Upper lobe of left lung (tissue), 4 donors: ENCODE measurements around the gene SOCS7.

Experiments
- EP300 ChIP-seq, 4 donors: sonication (generic); formaldehyde crosslinking; IDR thresholded peaks; one replicate each; pipeline ENCODE4 v1.5.1; 2017; ENCODE audit warnings: antibody characterized with exemption in 4 of 4, control low read depth in 2 of 4
- POLR2A ChIP-seq, 4 donors: fragments of 450-650 bp; IDR thresholded peaks; one replicate each; pipeline ENCODE4 v1.5.1; 2016 to 2017; ENCODE audit warnings: antibody characterized with exemption in 4 of 4, mild to moderate bottlenecking in 2 of 4
- POLR2AphosphoS5 ChIP-seq, 2 donors: sonication (generic); formaldehyde crosslinking; IDR thresholded peaks; one replicate each; pipeline ENCODE4 v1.5.1; 2017; ENCODE audit warnings: antibody characterized with exemption in 2 of 2
- TF ChIP-seq, protein P1 (sequence below), 6 experiments: fragments of 450-650 bp in 4 of 6; fragments of 200-600 bp in 2 of 6; sonication (generic) in 2 of 6; IDR thresholded peaks; one replicate each; pipeline ENCODE4 v1.5.1; 2016 to 2019; ENCODE audit warnings: antibody characterized with exemption in 6 of 6

DNA sequence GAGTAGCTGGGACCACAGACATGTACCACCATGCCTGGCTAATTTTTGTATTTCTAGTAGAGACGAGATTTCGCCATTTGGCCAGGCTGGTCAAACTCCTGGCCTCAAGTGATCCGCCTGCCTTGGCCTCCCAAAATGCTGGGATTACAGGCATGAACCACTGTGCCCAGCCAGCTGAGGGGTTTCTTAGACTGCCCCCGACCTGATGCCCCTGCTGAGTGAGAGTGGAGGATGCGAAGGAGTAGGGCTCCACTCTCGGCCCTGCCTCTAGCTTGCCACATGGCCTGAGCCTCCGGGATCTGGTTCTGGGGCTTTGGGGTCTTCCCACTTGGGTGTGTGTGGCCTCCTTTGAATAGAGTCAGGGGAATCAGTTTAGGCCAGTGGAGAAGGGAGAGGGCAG is 18.9 kb upstream of the SOCS7 start:
- no peak for TF ChIP-seq POLR2A (IDR thresholded peaks at IDR 0.05)
- TF ChIP-seq, protein P1, sequence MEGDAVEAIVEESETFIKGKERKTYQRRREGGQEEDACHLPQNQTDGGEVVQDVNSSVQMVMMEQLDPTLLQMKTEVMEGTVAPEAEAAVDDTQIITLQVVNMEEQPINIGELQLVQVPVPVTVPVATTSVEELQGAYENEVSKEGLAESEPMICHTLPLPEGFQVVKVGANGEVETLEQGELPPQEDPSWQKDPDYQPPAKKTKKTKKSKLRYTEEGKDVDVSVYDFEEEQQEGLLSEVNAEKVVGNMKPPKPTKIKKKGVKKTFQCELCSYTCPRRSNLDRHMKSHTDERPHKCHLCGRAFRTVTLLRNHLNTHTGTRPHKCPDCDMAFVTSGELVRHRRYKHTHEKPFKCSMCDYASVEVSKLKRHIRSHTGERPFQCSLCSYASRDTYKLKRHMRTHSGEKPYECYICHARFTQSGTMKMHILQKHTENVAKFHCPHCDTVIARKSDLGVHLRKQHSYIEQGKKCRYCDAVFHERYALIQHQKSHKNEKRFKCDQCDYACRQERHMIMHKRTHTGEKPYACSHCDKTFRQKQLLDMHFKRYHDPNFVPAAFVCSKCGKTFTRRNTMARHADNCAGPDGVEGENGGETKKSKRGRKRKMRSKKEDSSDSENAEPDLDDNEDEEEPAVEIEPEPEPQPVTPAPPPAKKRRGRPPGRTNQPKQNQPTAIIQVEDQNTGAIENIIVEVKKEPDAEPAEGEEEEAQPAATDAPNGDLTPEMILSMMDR (IDR thresholded peaks at IDR 0.05) = no peak
- TF ChIP-seq EP300 (IDR thresholded peaks at IDR 0.05) = no peak
- no peak for TF ChIP-seq POLR2AphosphoS5 (IDR thresholded peaks at IDR 0.05)
